ENCODE measurements around the gene ATG16L1. TPM values are rescaled to one million over a fixed set of nuclear protein-coding genes. Genes with fewer than 3 reads are reported as not detected.

The ATG16L1 gene
- total RNA-seq, 2 experiments from 2014 or later = 23.0 to 24.6 TPM

DNA sequence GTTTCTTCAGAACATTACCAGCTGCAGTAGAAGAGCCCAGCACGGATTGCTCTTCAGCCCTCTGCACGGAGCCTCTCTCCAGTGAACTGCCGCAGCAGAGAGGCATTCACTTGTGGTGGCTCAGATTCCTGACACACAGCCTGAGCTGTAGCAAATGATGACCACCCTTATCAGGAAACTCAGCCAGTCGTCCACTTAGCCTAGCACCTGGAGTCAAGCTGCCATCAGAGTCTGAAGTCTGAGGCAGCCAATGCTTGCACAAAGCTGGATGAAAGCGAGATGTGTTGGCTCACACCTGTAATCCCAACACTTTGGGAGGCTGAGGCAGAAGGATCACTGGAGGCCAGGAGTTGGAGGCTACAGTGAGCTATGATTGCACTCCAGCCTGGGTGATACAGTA lies 44.4 kb downstream of the ATG16L1 start:
- H3K36me3 Mint-ChIP-seq (ENCODE audit: low read depth) = peaks cover 35% of the 10 kb centered on the region
- CTCF ChIA-PET = interaction anchor here (0.7 kb wide), 2 partner anchors 20 to 147 kb away, joined by 3 read pairs; no protein-coding TSS in a partner anchor
- no peak for DNase-seq

DNA sequence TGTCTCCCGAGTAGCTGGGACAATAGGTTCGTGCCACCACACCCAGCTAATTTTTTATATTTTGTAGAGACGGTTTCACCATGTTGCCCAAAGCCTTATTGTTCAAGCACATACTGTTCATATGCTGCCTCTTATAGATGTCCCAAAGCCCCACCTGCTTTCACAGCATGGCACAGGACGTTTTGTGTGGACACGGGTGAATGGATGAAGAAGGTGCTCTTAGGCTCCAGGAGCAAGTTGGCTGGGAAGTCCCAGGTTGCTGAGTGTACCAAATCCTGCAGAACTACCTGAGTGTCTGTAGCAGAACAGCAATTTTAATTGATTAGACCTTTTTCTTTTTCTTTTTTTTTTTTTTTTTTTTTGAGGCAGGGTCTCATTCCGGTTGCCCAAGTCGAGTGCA lies 45.6 kb downstream of the ATG16L1 start:
- H3K36me3 Mint-ChIP-seq (ENCODE audit: low read depth) = peaks cover 31% of the 10 kb centered on the region
- H3K27ac Mint-ChIP-seq = no peak overlapping the region
- no peaks in the 10 kb centered on the region for H3K27me3 Mint-ChIP-seq
- ATAC-seq = no peak
- H3K9me3 Mint-ChIP-seq (ENCODE audit: low read depth) = no peaks in the 10 kb centered on the region
- CTCF ChIA-PET = no interaction called here
- H3K4me3 Mint-ChIP-seq = no peak overlapping the region
- POLR2A ChIA-PET = no interaction called here
- H3K4me1 Mint-ChIP-seq = no peaks in the 10 kb centered on the region
- intact Hi-C loops (cut with DNase I, micrococcal nuclease) = no loop called here
- DNase-seq = no peak

More for the DNA sequence above, 44.4 kb downstream of the ATG16L1 start:
- no peaks in the 10 kb centered on the region for H3K9me3 Mint-ChIP-seq (ENCODE audit: low read depth)
- no peaks in the 10 kb centered on the region for H3K4me1 Mint-ChIP-seq
- H3K4me3 Mint-ChIP-seq = no peak overlapping the region
- no peak for ATAC-seq
- H3K27ac Mint-ChIP-seq = no peak overlapping the region
- POLR2A ChIA-PET = no interaction called here
- intact Hi-C loops (cut with DNase I, micrococcal nuclease) = no loop called here
- H3K27me3 Mint-ChIP-seq = no peaks in the 10 kb centered on the region

DNA sequence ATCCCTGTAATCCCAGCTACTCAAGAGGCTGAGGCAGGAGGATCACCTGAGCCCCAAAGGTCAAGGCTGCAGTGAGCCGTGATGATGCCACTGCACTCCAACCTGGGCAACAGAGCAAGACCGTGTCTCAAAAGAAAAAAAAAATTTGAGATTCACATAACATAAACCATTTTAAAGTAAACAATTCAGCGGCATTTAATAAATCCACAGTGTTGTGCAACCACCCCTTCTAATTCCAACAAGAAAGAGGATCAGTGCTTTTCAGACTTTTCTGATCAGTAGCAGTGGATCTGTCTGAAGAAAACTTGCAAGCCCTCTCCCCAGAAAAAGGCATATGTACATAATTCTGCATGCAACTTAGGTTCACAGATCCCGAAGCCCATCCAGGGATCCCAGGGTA lies 48.9 kb downstream of the ATG16L1 start:
- peaks cover 10% of the 10 kb centered on the region for H3K36me3 Mint-ChIP-seq (ENCODE audit: low read depth)
- no peak overlapping the region for H3K27ac Mint-ChIP-seq
- ChIA-PET CTCF (no interaction called here), POLR2A (no interaction called here)
- no peaks in the 10 kb centered on the region for H3K27me3 Mint-ChIP-seq
- no peaks in the 10 kb centered on the region for H3K4me1 Mint-ChIP-seq
- ATAC-seq (no peak), DNase-seq (no peak)
- H3K9me3 Mint-ChIP-seq (ENCODE audit: low read depth) = no peaks in the 10 kb centered on the region
- intact Hi-C loops (cut with DNase I, micrococcal nuclease) = loop anchor here in 1 of 2 experiments (10.0 kb wide), 1 partner anchor 414 kb away; the partner anchor contains the start of genes UGT1A4 and UGT1A5
- H3K4me3 Mint-ChIP-seq = no peak overlapping the region

DNA sequence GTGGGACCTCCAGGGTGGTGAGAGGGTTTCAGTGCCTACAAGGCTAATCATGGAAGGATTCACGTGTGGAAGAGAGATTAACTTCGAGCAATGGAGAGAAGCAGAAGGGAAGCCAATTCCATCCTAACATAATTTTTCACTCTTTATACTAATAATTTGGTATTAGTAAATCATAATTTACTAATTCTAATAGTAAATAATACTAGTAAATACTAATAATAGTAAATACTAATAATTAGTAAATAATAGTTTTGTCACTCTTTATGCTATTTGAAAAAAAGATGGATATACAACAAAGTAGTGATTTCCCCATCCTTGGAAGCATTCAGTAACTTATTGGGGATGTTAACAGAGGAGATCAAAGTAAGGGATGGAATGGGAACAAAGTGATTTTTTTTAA lies 49.8 kb downstream of the ATG16L1 start:
- Mint-ChIP-seq H3K27me3 (no peaks in the 10 kb centered on the region), H3K9me3 (ENCODE audit: low read depth) (no peaks in the 10 kb centered on the region), H3K27ac (no peak overlapping the region), H3K36me3 (ENCODE audit: low read depth) (peaks cover 5% of the 10 kb centered on the region), H3K4me3 (no peak overlapping the region), H3K4me1 (no peaks in the 10 kb centered on the region)
- ChIA-PET CTCF (no interaction called here), POLR2A (no interaction called here)
- no peak for ATAC-seq
- intact Hi-C loops (cut with DNase I, micrococcal nuclease) = loop anchor here in 1 of 2 experiments (10.0 kb wide), 1 partner anchor 414 kb away; the partner anchor contains the start of genes UGT1A4 and UGT1A5
- DNase-seq = no peak

DNA sequence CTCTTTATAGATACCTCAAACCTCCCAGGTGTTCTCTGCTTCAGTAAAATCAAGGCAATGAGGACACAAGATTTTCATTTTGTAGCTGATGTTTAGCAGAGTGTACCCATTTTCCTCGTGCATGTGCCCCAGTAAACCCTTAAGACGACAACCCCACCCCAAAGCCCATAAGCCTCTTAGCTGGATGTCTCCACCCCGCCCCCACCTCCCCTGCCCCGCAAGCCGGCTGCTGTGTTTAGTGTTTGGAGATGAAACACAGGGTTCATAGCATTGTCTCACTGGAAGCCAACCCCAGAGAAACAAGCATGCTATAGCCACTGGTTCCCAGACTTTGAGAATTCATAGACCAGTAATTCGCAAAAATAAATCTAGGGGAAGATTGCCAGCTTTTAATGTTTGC lies 50.3 kb downstream of the ATG16L1 start:
- POLR2A ChIA-PET = no interaction called here
- H3K4me3 Mint-ChIP-seq = no peak overlapping the region
- H3K27me3 Mint-ChIP-seq = no peaks in the 10 kb centered on the region
- no peak for ATAC-seq
- CTCF ChIA-PET = interaction anchor here (0.9 to 1.4 kb wide), 3 partner anchors 14 to 20 kb away, joined by 3 to 4 read pairs (median 4); no protein-coding TSS in a partner anchor
- intact Hi-C loops (cut with DNase I, micrococcal nuclease) = loop anchor here in 1 of 2 experiments (10.0 kb wide), 1 partner anchor 413 kb away; the partner anchor contains the start of genes UGT1A4 and UGT1A5
- peaks cover 3% of the 10 kb centered on the region for H3K36me3 Mint-ChIP-seq (ENCODE audit: low read depth)
- DNase-seq = no peak
- no peaks in the 10 kb centered on the region for H3K4me1 Mint-ChIP-seq
- H3K9me3 Mint-ChIP-seq (ENCODE audit: low read depth) = no peaks in the 10 kb centered on the region
- no peak overlapping the region for H3K27ac Mint-ChIP-seq

DNA sequence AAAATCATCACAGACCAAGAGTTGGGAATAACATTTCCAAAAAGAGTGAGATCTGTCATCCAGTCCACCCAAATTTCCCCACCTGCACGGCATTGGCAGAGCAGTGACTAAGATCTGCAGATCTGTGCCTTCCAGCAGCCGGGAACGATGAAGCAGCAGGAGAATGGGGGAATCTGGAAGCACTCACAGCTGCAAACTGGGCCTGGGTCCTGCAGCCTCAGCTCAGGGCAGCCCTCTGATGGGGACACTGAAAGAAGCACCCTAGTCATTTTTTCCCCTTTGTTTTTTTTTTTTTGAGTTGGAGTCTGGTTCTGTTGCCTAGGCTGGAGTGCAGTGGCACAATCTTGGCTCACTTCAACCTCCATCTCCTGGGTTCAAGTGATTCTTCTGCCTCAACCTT lies 51.8 kb downstream of the ATG16L1 start:
- H3K27ac Mint-ChIP-seq = no peak overlapping the region
- no peak for DNase-seq
- ChIA-PET CTCF (interaction anchor here (0.7 kb wide), 2 partner anchors 29 to 171 kb away, joined by 4 read pairs; no protein-coding TSS in a partner anchor), POLR2A (no interaction called here)
- H3K36me3 Mint-ChIP-seq (ENCODE audit: low read depth) = peaks cover 2% of the 10 kb centered on the region
- no peak for ATAC-seq
- no peak overlapping the region for H3K4me3 Mint-ChIP-seq
- H3K4me1 Mint-ChIP-seq = no peaks in the 10 kb centered on the region
- H3K27me3 Mint-ChIP-seq = no peaks in the 10 kb centered on the region
- intact Hi-C loops (cut with DNase I, micrococcal nuclease) = loop anchor here in 1 of 2 experiments (10.0 kb wide), 1 partner anchor 412 kb away; the partner anchor contains the start of genes UGT1A4 and UGT1A5
- no peaks in the 10 kb centered on the region for H3K9me3 Mint-ChIP-seq (ENCODE audit: low read depth)

DNA sequence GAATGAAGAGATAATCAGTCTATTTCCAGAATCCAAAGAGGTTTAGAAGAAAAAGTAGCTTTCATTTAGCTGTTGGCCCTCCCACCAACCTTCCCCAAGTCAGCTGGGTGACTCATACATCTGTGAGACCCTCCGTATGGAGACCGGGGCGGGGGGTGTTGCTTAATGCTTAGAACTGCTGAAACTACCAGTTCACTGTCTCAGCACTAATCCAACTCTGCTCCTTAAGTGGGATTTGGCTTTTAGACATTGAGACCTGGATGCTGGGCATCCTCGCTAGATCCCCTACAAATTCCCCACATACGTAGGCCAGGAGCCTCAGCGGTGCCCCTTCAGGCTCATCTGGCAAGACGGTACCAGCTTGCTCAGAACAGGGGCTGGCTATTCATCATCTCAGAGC lies 56.1 kb downstream of the ATG16L1 start, which contains the start of gene SAG:
Gene SAG, plus strand, starts transcription at position 252 of the 400 bp plus-strand sequence. CDS start 1,374 bp downstream, outside the sequence.
- ChIA-PET CTCF (no interaction called here), POLR2A (interaction anchor here (0.7 kb wide), 2 partner anchors 493 to 703 kb away, joined by 3 to 5 read pairs; no protein-coding TSS in a partner anchor)
- no peak within 1 kb of the TSS for H3K4me3 Mint-ChIP-seq
- H3K36me3 Mint-ChIP-seq (ENCODE audit: low read depth) = no peaks in the 10 kb centered on the region
- H3K9me3 Mint-ChIP-seq (ENCODE audit: low read depth) = no peaks in the 10 kb centered on the region
- no peak for DNase-seq
- no peak within 1 kb of the TSS for H3K27ac Mint-ChIP-seq
- ATAC-seq = no peak
- H3K4me1 Mint-ChIP-seq = no peaks in the 10 kb centered on the region
- no peaks in the 10 kb centered on the region for H3K27me3 Mint-ChIP-seq
- intact Hi-C loops (cut with DNase I, micrococcal nuclease) = loop anchor here in 1 of 2 experiments (10.0 kb wide), 1 partner anchor 407 kb away; the partner anchor contains the start of genes UGT1A4 and UGT1A5

DNA sequence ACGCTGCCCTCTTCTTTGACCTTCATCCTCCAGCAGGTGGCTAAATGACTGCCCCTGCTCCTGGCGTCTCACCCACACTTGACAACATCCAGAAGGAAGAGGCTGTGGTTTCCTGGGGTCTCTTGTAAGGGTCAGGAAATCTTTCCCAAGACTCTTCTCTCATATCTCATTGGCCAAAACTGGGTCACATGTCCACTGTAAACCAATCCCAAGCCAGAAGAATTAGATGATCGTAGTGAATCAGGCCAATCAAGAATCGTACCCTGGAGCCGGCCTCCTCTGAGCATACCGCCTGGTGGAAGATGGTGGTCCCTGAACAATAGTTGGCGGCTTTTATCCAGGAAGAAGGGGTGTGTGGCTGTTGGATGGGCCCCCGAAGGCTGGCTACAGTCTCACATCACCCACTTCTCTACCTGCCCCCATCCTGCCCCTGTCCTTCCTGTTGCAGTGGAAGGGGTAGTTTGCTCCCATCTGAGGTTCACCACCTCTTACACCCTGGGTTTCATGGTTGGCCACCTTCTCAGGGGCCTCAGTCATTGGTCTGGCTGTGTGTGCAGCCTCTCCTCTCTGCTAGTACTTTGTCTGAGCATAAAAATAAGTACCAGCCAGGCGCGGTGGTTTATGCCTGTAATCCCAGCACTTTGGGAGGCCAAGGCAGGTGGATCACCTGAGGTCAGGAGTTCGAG lies 59.9 kb downstream of the ATG16L1 start:
- Mint-ChIP-seq H3K4me3 (no peak overlapping the region), H3K27ac (no peak overlapping the region), H3K4me1 (no peaks in the 10 kb centered on the region), H3K36me3 (ENCODE audit: low read depth) (no peaks in the 10 kb centered on the region), H3K27me3 (no peaks in the 10 kb centered on the region), H3K9me3 (ENCODE audit: low read depth) (no peaks in the 10 kb centered on the region)
- no peak for DNase-seq
- CTCF ChIA-PET = no interaction called here
- no peak for ATAC-seq
- intact Hi-C loops (cut with DNase I, micrococcal nuclease) = no loop called here
- POLR2A ChIA-PET = no interaction called here

DNA sequence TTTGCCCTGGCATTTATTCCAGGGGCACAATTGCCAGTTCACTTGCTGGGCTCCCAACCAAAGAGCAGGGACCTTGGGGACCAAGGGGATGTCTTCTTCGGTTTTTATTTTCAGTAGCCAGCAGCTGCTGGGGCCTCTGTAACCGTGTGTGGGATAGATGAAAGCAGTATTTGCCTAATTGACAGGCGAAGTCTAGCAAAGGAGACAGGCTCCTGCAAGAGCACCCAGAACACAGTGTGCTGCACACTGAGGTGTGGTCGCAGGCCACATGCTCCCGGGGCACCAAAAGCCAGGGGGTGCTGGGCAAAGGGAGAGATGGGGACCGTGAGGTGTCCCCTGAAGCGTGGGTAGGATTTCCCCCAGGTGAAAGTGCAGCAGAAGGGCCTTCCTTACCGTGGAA lies 61.4 kb downstream of the ATG16L1 start:
- ChIA-PET POLR2A (no interaction called here), CTCF (interaction anchor here (0.7 kb wide), 1 partner anchor 22 kb away, joined by 3 read pairs; no protein-coding TSS in a partner anchor)
- Mint-ChIP-seq H3K9me3 (ENCODE audit: low read depth) (no peaks in the 10 kb centered on the region), H3K4me3 (no peak overlapping the region), H3K27me3 (no peaks in the 10 kb centered on the region), H3K36me3 (ENCODE audit: low read depth) (no peaks in the 10 kb centered on the region), H3K4me1 (no peaks in the 10 kb centered on the region), H3K27ac (no peak overlapping the region)
- no peak for DNase-seq
- intact Hi-C loops (cut with DNase I, micrococcal nuclease) = no loop called here
- ATAC-seq = no peak

DNA sequence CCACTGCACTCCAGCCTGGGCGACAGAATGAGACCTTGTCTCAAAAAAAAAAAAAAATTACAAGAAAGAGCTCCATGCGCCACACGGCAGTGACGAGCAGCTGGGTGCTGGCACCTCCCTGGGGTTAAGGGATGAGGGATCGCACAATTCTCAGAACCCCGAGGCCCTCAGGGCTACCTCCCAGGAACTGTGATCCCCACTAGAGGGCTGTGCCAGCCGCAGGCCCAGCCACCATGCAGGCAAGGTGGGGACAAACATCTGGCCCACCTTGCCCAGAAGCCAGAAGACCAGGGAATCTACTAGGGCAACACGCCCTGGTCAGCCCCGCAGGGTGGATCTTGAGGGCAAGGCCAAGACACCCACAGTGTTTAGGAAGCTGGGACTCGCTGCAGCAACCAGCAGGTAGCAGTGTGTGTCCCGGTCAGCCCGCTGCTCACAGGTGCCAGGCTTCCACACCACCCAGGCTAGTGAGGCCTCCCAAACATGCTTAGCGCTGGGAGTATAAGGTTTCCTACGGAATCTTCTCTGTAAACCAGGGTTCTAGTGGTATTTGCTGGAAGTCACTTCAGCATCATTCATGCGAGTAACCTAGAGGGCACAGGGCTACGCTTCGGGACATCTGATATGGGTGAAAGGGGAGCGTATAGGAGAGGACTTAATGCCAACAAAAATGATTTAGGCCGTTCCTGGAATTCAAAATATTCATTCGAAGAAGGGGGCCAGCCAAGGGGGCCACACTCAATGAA lies 62.9 kb downstream of the ATG16L1 start:
- DNase-seq (no peak), ATAC-seq (no peak)
- H3K27me3 Mint-ChIP-seq = no peaks in the 10 kb centered on the region
- POLR2A ChIA-PET = no interaction called here
- intact Hi-C loops (cut with DNase I, micrococcal nuclease) = no loop called here
- H3K4me3 Mint-ChIP-seq = no peak overlapping the region
- no peaks in the 10 kb centered on the region for H3K4me1 Mint-ChIP-seq
- no peaks in the 10 kb centered on the region for H3K36me3 Mint-ChIP-seq (ENCODE audit: low read depth)
- H3K9me3 Mint-ChIP-seq (ENCODE audit: low read depth) = no peaks in the 10 kb centered on the region
- no peak overlapping the region for H3K27ac Mint-ChIP-seq
- CTCF ChIA-PET = no interaction called here

DNA sequence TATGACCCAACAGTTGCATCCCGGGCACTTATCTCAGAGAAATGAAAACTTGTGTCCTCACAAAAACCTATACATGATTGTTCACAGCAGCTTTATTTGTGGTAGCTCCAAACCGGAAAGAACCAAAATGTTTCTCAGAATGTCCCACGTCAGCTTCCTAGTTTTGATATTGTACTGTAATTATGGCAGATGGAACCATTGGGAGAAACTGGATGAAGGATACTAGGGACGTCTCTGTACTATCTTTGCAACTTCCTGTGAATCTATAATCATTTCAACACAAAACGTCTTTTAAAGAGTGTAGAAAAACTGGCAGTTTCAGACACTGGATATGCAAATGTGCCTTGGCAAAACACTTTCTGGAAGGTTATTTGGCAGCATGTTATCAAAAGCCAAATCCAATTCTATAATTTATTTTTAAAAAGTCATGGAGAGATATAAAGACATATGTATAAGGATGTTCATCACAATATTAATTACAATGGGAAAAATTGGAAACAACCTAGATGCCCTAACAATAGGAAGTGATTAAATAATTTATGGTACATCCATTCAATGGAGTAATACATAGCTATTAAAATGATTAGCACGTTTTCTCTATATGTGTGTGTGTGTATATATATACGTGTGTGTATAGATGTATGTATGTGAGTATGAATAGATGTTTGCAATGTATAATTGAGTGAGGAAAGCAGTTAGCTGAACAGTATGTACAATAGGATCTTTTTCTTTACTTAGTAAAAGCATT lies 65.9 kb downstream of the ATG16L1 start:
- CTCF ChIA-PET = interaction anchor here (1.2 kb wide), 1 partner anchor 15 kb away, joined by 4 read pairs; no protein-coding TSS in a partner anchor
- DNase-seq = no peak
- Mint-ChIP-seq H3K4me3 (no peak overlapping the region), H3K9me3 (ENCODE audit: low read depth) (no peaks in the 10 kb centered on the region), H3K27ac (no peak overlapping the region), H3K27me3 (no peaks in the 10 kb centered on the region), H3K36me3 (ENCODE audit: low read depth) (no peaks in the 10 kb centered on the region), H3K4me1 (no peaks in the 10 kb centered on the region)
- intact Hi-C loops (cut with DNase I, micrococcal nuclease) = no loop called here
- POLR2A ChIA-PET = no interaction called here
- no peak for ATAC-seq
